WTC11 (cell line): ENCODE results near the gene PTPRN2. TPM values are rescaled to one million over a fixed set of nuclear protein-coding genes. Genes with fewer than 3 reads are reported as not detected.

ENCODE experiments used
- ATAC-seq: fragments of 200-7000 bp; cut with Tn5 transposase; 2 replicates; pipeline ENCODE4 v1.10.0; 2021; ENCODE audit warnings: mild to moderate bottlenecking, moderate library complexity
- CTCF ChIA-PET: fragments of 300-600 bp; sonication (Branson Sonifier 250); formaldehyde crosslinking; loops from one replicate; lab custom pipeline; 2021; ENCODE audit warnings: antibody characterized with exemption; lab: Charles Lee
- POLR2A ChIA-PET: fragments of 350-600 bp; sonication (Branson Sonifier 250); formaldehyde crosslinking; loops from one replicate; lab custom pipeline; 2021; ENCODE audit warnings: antibody characterized with exemption; lab: Charles Lee
- DNase-seq: peaks from one replicate; pipeline ENCODE4 v3.0.0; 2021; ENCODE audit warnings: low spot score
- H3K27ac Mint-ChIP-seq: 2 replicates; pipeline ENCODE4 v1.8.0; 2021; ENCODE audit warnings: mixed read lengths
- H3K27me3 Mint-ChIP-seq: 2 replicates; pipeline ENCODE4 v1.8.0; 2021; ENCODE audit warnings: low read depth, mild to moderate bottlenecking, moderate library complexity, mixed read lengths
- H3K36me3 Mint-ChIP-seq: 2 replicates; pipeline ENCODE4 v1.8.0; 2021; ENCODE audit warnings: mixed read lengths
- H3K4me1 Mint-ChIP-seq: 2 replicates; pipeline ENCODE4 v1.8.0; 2022; ENCODE audit warnings: mixed read lengths
- H3K4me3 Mint-ChIP-seq: 2 replicates; pipeline ENCODE4 v1.8.0; 2021; ENCODE audit warnings: mild to moderate bottlenecking, moderate library complexity, mixed read lengths
- H3K9me3 Mint-ChIP-seq: 2 replicates; pipeline ENCODE4 v1.8.0; 2021; ENCODE audit warnings: mixed read lengths
- CREB1 ChIP-seq: sonication (generic); formaldehyde crosslinking; IDR thresholded peaks from 2 replicates; pipeline ENCODE4 v1.8.0; 2023; ENCODE audit warnings: mild to moderate bottlenecking, missing genetic modification reagents
- ESRRA ChIP-seq: sonication (generic); formaldehyde crosslinking; IDR thresholded peaks from 2 replicates; pipeline ENCODE4 v1.8.1; 2022; ENCODE audit warnings: mild to moderate bottlenecking, missing genetic modification reagents, borderline replicate concordance
- FOXK1 ChIP-seq: sonication (generic); formaldehyde crosslinking; IDR thresholded peaks from 2 replicates; pipeline ENCODE4 v1.8.0; 2022; ENCODE audit warnings: mild to moderate bottlenecking, moderate library complexity, missing genetic modification reagents
- FOXP1 ChIP-seq: sonication (generic); formaldehyde crosslinking; IDR thresholded peaks from 2 replicates; pipeline ENCODE4 v1.8.0; 2022; ENCODE audit warnings: missing genetic modification reagents, mild to moderate bottlenecking, moderate library complexity, borderline replicate concordance
- HMGA2 ChIP-seq: fragments of 250-450 bp; sonication (Bioruptor Pico); IDR thresholded peaks from 2 replicates; pipeline ENCODE4 v1.4.0; 2021; ENCODE audit warnings: mild to moderate bottlenecking, moderate library complexity
- IRF2 ChIP-seq: sonication (generic); formaldehyde crosslinking; IDR thresholded peaks from 2 replicates; pipeline ENCODE4 v1.8.0; 2022; ENCODE audit warnings: low read depth, missing genetic modification reagents, borderline replicate concordance
- NFYB ChIP-seq: sonication (generic); formaldehyde crosslinking; conservative IDR thresholded peaks from 2 replicates; pipeline ENCODE4 v1.8.0; 2022; ENCODE audit warnings: low read depth, missing genetic modification reagents
- RELA ChIP-seq: sonication (generic); formaldehyde crosslinking; IDR thresholded peaks from 2 replicates; pipeline ENCODE4 v1.8.1; 2022; ENCODE audit warnings: missing genetic modification reagents, mild to moderate bottlenecking, borderline replicate concordance
- RORB ChIP-seq: fragments of 250-450 bp; sonication (Bioruptor Pico); IDR thresholded peaks from 2 replicates; pipeline ENCODE4 v1.9.0; 2021; ENCODE audit warnings: mild to moderate bottlenecking
- TP53 ChIP-seq: sonication (generic); formaldehyde crosslinking; IDR thresholded peaks from 2 replicates; pipeline ENCODE4 v1.8.1; 2023; ENCODE audit warnings: mild to moderate bottlenecking, missing genetic modification reagents
- ZNF138 ChIP-seq: sonication (generic); formaldehyde crosslinking; conservative IDR thresholded peaks from 2 replicates; pipeline ENCODE4 v1.8.1; 2022; ENCODE audit warnings: mild to moderate bottlenecking, moderate library complexity, missing genetic modification reagents
- ZNF263 ChIP-seq: sonication (generic); formaldehyde crosslinking; IDR thresholded peaks from 2 replicates; pipeline ENCODE4 v1.8.1; 2022; ENCODE audit warnings: low read depth, mild to moderate bottlenecking, moderate library complexity, missing genetic modification reagents
- ZNF317 ChIP-seq: sonication (generic); formaldehyde crosslinking; IDR thresholded peaks from 2 replicates; pipeline ENCODE4 v1.8.1; 2023; ENCODE audit warnings: low read depth, mild to moderate bottlenecking, moderate library complexity, missing genetic modification reagents, borderline replicate concordance
- total RNA-seq: library from RNA; stranded (reverse); gene quantifications from 3 replicates; pipeline ENCODE4 v1.2.3, GENCODE V29; 2021
- TF ChIP-seq, protein P1 (sequence below): sonication (generic); formaldehyde crosslinking; IDR thresholded peaks from 2 replicates; pipeline ENCODE4 v1.8.1; 2022; ENCODE audit warnings: mild to moderate bottlenecking, moderate library complexity, missing genetic modification reagents
- TF ChIP-seq, protein P2 (sequence below): sonication (generic); formaldehyde crosslinking; IDR thresholded peaks from 2 replicates; pipeline ENCODE4 v1.8.1; 2022; ENCODE audit warnings: low read depth, missing genetic modification reagents, borderline replicate concordance
- TF ChIP-seq, protein P3 (sequence below): sonication (generic); formaldehyde crosslinking; IDR thresholded peaks from 2 replicates; pipeline ENCODE4 v1.8.0; 2022; ENCODE audit warnings: mild to moderate bottlenecking, missing genetic modification reagents
- TF ChIP-seq, protein P4 (sequence below): fragments of 250-450 bp; sonication (Bioruptor Pico); IDR thresholded peaks from 2 replicates; pipeline ENCODE4 v1.9.0; 2021; ENCODE audit warnings: mild to moderate bottlenecking
- TF ChIP-seq, protein P5 (sequence below): fragments of 250-450 bp; sonication (Bioruptor Pico); conservative IDR thresholded peaks from 2 replicates; pipeline ENCODE4 v1.9.0; 2021; ENCODE audit warnings: mild to moderate bottlenecking
- TF ChIP-seq, protein P6 (sequence below): sonication (generic); formaldehyde crosslinking; IDR thresholded peaks from 2 replicates; pipeline ENCODE4 v1.8.0; 2022; ENCODE audit warnings: mild to moderate bottlenecking, missing genetic modification reagents
- TF ChIP-seq, protein P7 (sequence below): sonication (generic); formaldehyde crosslinking; conservative IDR thresholded peaks from 2 replicates; pipeline ENCODE4 v1.8.1; 2022; ENCODE audit warnings: mild to moderate bottlenecking, missing genetic modification reagents

PTPRN2 gene
- total RNA-seq, 1 experiment from 2014 or later: 4.7 TPM

DNA sequence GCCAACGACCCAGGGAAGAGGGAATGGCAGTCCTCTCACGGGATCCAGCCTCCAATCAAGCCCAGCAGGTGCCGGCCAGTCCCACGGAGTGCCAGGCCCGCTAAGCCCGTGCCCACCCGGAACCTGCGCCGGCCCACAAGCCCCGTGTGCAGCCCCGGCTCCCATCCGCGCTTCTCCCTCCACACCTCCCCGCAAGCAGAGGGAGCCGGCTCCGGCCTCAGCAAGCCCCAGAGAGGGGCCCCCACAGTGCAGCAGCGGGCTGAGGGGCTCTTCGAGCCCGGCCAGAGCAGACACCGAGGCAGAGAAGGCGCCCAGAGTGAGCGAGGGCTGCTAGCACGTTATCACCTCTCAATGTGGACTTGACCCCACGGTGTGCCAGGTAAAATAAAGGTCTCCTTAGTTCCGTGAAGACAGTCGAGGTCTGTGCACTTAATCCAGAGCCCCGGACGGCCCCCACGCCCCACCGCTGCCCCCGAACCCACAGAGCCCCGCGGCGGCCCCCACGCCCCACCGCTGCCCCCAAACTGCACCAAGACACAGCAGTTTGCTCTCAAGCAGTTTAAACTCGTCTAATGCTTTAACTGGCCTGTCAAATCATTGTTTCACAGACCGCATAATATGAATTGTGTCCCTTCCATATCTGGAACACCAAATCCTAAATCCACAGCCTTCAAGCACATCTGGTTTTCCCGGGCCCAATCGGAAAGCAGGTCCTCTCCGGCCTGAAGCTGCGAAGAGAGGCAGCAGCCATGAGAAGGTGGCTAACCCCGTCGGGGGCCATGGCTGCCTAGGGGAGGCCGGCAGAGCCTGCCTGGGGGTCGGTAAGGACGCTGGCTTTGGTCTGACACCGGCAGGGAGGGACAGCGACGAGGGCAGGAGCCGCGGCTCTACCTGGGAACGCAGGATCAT is 307.8 kb downstream of the PTPRN2 start:
- CTCF ChIA-PET: no interaction called here
- no peaks in the 10 kb centered on the region; the same call in 1 of the 2 replicates for H3K36me3 Mint-ChIP-seq
- ATAC-seq (no peak), DNase-seq (peak; percentile 7)
- H3K27me3 Mint-ChIP-seq: no peaks in the 10 kb centered on the region
- H3K27ac Mint-ChIP-seq: no peak overlapping the region
- no peaks in the 10 kb centered on the region for H3K9me3 Mint-ChIP-seq
- peaks cover 3% of the 10 kb centered on the region; the same call in 1 of the 2 replicates for H3K4me1 Mint-ChIP-seq
- H3K4me3 Mint-ChIP-seq: no peak overlapping the region
- TF ChIP-seq ZNF263: no peak
- TF ChIP-seq, protein P1, sequence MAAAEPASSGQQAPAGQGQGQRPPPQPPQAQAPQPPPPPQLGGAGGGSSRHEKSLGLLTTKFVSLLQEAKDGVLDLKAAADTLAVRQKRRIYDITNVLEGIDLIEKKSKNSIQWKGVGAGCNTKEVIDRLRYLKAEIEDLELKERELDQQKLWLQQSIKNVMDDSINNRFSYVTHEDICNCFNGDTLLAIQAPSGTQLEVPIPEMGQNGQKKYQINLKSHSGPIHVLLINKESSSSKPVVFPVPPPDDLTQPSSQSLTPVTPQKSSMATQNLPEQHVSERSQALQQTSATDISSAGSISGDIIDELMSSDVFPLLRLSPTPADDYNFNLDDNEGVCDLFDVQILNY (CRISPR knock-in tag): no peak
- TF ChIP-seq, protein P2, sequence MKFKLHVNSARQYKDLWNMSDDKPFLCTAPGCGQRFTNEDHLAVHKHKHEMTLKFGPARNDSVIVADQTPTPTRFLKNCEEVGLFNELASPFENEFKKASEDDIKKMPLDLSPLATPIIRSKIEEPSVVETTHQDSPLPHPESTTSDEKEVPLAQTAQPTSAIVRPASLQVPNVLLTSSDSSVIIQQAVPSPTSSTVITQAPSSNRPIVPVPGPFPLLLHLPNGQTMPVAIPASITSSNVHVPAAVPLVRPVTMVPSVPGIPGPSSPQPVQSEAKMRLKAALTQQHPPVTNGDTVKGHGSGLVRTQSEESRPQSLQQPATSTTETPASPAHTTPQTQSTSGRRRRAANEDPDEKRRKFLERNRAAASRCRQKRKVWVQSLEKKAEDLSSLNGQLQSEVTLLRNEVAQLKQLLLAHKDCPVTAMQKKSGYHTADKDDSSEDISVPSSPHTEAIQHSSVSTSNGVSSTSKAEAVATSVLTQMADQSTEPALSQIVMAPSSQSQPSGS (CRISPR knock-in tag): no peak
- TF ChIP-seq FOXP1 (CRISPR knock-in tag): no peak
- no peak for TF ChIP-seq CREB1
- TF ChIP-seq RORB (CRISPR knock-in tag): no peak
- TF ChIP-seq, protein P3, sequence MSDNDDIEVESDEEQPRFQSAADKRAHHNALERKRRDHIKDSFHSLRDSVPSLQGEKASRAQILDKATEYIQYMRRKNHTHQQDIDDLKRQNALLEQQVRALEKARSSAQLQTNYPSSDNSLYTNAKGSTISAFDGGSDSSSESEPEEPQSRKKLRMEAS: no peak
- TF ChIP-seq FOXK1 (CRISPR knock-in tag): no peak
- TF ChIP-seq, protein P4, sequence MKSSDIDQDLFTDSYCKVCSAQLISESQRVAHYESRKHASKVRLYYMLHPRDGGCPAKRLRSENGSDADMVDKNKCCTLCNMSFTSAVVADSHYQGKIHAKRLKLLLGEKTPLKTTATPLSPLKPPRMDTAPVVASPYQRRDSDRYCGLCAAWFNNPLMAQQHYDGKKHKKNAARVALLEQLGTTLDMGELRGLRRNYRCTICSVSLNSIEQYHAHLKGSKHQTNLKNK (CRISPR knock-in tag): no peak
- TF ChIP-seq, protein P5, sequence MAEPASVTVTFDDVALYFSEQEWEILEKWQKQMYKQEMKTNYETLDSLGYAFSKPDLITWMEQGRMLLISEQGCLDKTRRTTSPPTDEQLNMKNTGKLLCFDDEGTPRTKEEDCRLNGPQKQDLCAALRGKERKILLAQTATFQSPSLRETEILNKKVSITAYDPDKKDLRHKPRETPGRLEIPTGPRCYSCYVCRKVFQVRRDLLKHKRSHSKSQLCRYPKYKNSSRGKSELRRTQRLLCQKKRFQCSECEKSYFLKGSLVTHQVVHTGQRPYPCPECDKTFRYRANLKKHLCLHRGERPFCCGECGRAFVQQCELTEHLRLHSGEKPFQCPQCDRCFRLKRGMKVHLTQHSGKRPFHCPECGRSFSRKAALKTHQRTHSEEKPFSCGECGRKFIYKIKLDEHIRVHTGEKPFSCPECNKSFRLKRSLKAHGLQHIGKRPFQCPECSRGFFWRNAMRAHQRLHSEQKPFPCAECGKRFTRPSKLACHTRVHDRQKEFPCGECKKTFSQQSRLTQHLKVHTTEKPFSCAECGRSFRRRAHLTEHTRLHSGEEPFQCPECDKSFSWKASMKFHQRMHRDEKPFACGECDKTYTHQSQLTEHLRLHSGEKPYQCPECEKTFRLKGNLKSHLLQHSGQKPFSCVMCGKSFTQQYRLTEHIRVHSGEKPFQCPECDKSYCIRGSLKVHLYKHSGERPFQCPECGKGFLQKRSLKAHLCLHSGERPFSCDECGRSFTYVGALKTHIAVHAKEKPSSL (CRISPR knock-in tag): no peak
- TF ChIP-seq, protein P6, sequence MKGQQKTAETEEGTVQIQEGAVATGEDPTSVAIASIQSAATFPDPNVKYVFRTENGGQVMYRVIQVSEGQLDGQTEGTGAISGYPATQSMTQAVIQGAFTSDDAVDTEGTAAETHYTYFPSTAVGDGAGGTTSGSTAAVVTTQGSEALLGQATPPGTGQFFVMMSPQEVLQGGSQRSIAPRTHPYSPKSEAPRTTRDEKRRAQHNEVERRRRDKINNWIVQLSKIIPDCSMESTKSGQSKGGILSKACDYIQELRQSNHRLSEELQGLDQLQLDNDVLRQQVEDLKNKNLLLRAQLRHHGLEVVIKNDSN (CRISPR knock-in tag): no peak
- TF ChIP-seq ZNF138 (CRISPR knock-in tag): no peak
- no peak for TF ChIP-seq IRF2
- TF ChIP-seq, protein P7, sequence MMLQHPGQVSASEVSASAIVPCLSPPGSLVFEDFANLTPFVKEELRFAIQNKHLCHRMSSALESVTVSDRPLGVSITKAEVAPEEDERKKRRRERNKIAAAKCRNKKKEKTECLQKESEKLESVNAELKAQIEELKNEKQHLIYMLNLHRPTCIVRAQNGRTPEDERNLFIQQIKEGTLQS (CRISPR knock-in tag): no peak
- no peak for TF ChIP-seq HMGA2 (CRISPR knock-in tag)
- no peak for TF ChIP-seq TP53 (CRISPR knock-in tag)
- TF ChIP-seq ESRRA (CRISPR knock-in tag): no peak
- no peak for TF ChIP-seq RELA (CRISPR knock-in tag)
- no peak for TF ChIP-seq ZNF317 (CRISPR knock-in tag)
- no peak for TF ChIP-seq NFYB
- POLR2A ChIA-PET: no interaction called here
